ENCODE measurements around the gene MTA2.

The MTA2 gene

GRCh38 chr11:62577046-62577714 lies 24.5 kb downstream of the MTA2 start:
- TF ChIP-seq, protein P1, sequence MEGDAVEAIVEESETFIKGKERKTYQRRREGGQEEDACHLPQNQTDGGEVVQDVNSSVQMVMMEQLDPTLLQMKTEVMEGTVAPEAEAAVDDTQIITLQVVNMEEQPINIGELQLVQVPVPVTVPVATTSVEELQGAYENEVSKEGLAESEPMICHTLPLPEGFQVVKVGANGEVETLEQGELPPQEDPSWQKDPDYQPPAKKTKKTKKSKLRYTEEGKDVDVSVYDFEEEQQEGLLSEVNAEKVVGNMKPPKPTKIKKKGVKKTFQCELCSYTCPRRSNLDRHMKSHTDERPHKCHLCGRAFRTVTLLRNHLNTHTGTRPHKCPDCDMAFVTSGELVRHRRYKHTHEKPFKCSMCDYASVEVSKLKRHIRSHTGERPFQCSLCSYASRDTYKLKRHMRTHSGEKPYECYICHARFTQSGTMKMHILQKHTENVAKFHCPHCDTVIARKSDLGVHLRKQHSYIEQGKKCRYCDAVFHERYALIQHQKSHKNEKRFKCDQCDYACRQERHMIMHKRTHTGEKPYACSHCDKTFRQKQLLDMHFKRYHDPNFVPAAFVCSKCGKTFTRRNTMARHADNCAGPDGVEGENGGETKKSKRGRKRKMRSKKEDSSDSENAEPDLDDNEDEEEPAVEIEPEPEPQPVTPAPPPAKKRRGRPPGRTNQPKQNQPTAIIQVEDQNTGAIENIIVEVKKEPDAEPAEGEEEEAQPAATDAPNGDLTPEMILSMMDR (IDR thresholded peaks at IDR 0.05; ENCODE audit: borderline replicate concordance, insufficient read depth, low read depth, low read length), result no peak
- H3K4me3 ChIP-seq (ENCODE audit: low read depth, low read length), result no peak overlapping the region

DNA sequence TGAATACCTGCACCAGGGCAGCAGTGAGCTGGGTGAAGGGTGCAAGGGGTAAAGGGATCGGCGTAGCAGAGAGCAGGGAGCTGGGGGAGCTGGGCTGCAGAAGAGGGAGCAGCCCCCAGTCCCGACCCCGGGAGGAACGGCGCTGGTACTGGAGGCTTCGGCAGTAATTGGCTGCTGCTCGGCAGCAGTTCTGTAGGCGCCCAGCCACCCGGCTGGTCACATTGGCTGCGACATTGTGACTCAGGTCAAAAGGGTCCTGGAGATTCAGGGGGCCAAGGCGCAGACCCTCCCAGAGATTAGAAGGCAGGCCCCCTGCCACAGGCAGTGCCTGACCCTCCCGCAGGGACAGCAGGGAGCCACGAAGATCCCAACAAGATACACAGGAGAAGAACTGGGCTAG lies 25.8 kb downstream of the MTA2 start:
- TF ChIP-seq, protein P1 (IDR thresholded peaks at IDR 0.05; ENCODE audit: borderline replicate concordance, insufficient read depth, low read depth, low read length), result no peak
- H3K4me3 ChIP-seq (ENCODE audit: low read depth, low read length), result no peak overlapping the region

DNA sequence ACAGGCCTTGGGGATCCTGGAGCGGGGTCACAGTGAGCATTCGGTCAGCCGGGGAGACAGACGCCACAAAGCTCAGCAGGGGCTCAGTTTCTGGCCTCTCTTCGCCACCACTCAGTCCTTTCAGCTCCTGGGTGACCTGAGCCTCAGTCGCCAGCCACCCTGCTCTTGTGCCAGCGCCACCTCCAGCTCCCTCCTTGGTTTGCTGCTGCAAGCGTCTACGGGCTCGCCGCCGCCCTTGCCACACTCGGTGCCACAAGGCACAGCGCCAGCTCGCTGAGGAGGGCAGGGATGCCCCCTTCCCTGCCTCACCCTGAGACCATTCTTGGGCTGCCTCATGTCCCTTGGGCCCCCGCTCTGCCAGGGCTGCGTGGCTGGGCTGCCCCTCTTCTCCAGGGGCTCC lies 26.5 kb downstream of the MTA2 start:
- peak overlapping the region; percentile 60 for H3K4me3 ChIP-seq (ENCODE audit: low read depth, low read length)
- TF ChIP-seq, protein P1 (IDR thresholded peaks at IDR 0.05; ENCODE audit: borderline replicate concordance, insufficient read depth, low read depth, low read length), result no peak

DNA sequence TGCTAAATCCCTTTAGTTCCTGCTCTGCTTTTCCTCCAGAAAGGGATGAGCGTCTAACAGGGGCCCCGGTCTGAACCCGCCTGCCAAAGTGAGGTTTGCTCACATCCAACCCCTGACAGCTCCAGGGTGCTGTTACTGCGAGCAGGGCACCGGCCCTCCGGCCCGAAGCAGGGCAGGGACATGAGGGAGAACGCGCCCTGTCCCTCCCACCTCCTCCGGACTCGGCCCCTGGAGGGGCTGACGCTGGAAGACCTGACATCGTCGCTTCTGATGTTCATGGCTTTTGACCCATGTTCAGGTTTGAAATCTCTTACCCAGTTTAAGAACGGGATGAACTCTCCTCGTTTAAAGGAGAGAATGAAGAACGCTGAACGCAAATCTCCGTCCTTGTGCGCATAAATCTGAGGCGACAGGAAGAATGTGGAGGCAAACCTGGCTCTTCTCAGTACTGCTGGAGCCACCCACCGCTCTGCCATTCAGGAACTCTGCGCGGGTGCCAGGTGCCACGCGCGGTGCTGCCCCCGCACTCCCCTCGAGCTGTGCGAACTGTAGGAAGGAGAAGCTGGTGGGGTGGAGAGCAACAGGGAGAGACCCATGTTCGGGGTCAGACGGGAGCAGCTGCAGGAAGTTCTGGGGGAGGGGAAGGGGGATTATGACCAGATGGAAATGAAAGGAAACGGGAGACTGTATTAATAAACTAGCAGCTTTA lies 27.1 kb downstream of the MTA2 start:
- H3K4me3 ChIP-seq (ENCODE audit: low read depth, low read length), result peak overlapping the region; percentile 60
- TF ChIP-seq, protein P1 (IDR thresholded peaks at IDR 0.05; ENCODE audit: borderline replicate concordance, insufficient read depth, low read depth, low read length), result no peak

GRCh38 chr11:62573592-62574362 lies 27.9 kb downstream of the MTA2 start, which contains the start of gene EEF1G:
Gene EEF1G, minus strand, starts transcription at chr11:62573891. Its CDS starts 49 bp downstream, at chr11:62573842.
- H3K4me3 ChIP-seq (ENCODE audit: low read depth, low read length), result peak within 1 kb of the TSS; percentile 85
- TF ChIP-seq, protein P1 (IDR thresholded peaks at IDR 0.05; ENCODE audit: borderline replicate concordance, insufficient read depth, low read depth, low read length), result no peak

DNA sequence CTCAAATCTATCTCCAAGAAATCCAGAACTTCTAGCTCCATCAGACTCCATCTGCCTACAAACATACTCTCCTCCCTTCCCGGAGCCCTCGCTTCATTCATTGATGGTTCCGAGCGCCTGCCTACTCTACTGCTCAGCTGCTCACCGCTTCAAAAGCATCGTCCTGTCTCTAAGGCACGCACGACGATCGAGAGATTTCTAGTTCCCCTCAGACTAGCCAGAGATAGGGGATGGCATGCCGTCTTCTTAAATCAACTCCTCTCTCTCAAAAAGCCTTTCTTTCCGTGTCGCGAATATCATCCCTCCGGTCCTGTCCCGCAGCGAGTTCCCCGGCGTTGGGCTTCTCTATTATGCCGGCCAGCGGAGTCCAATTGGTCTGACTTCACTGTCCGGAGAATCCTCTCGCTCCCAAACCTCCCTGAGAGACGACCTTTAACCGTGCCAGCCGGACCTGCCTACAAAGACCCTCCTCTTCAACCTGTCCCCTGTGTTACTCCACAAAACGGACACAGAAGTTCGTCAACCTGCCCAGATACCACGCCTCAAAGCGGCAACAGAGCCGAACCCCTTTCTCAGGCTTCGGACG lies 28.6 kb downstream of the MTA2 start:
- peak overlapping the region; percentile 85 for H3K4me3 ChIP-seq (ENCODE audit: low read depth, low read length)
- TF ChIP-seq, protein P1 (IDR thresholded peaks at IDR 0.05; ENCODE audit: borderline replicate concordance, insufficient read depth, low read depth, low read length), result no peak

All from GM12875 (cell line).